Colonic mucosa (tissue), 4 donors: Measurements from ENCODE around the gene RAB15. TPM values are rescaled to one million over a fixed set of nuclear protein-coding genes. Genes with fewer than 3 reads are reported as not detected.
A peak's percentile ranks its signal among the peaks of the same experiment; 100 is the strongest.

Experiments
- DNase-seq: peaks from one replicate; pipeline ENCODE4 v3.0.0-alpha.2; 2020
- H3K27ac ChIP-seq: fragments of 200-600 bp; one replicate; pipeline ENCODE4 v1.8.0; 2021
- H3K27me3 ChIP-seq: fragments of 200-600 bp; one replicate; pipeline ENCODE4 v1.8.0; 2021
- H3K36me3 ChIP-seq: fragments of 200-600 bp; one replicate; pipeline ENCODE4 v1.8.0; 2021
- H3K4me1 ChIP-seq: fragments of 200-600 bp; one replicate; pipeline ENCODE4 v1.8.0; 2021; ENCODE audit warnings: mild to moderate bottlenecking
- H3K4me3 ChIP-seq: fragments of 200-600 bp; one replicate; pipeline ENCODE4 v1.8.0; 2021
- H3K9ac ChIP-seq, 2 donors: one replicate each; pipeline ENCODE4 v1.7.0; 2013; ENCODE audit warnings: control low read depth in 2 of 2, low read depth in 2 of 2, low read length in 2 of 2
- H3K9me3 ChIP-seq: fragments of 200-600 bp; one replicate; pipeline ENCODE4 v1.8.0; 2021
- CTCF ChIP-seq: fragments of 200-600 bp; IDR thresholded peaks from one replicate; pipeline ENCODE4 v1.8.0; 2022; ENCODE audit warnings: antibody characterized with exemption, mild to moderate bottlenecking
- intact Hi-C: fragments of 100-400 bp; cut with DNase I; formaldehyde crosslinking; loops from one replicate; pipeline ENCODE4 v1.14.1; 2022
- total RNA-seq, 2 donors: library from RNA; stranded (reverse); fragmentation: NEBNext Ultra II Directional in 1 of 2; extraction: Animal tissue kit (Norgen Biotek cat#: 25700) in 1 of 2; gene quantifications; one replicate each; pipeline ENCODE4 v1.2.1, GENCODE V29; 2021
- donor health status: healthy.
- donor health status: DM: no; HTN: no; CAD: no.
- donor health status: DM: no; HTN: no; CAD: no.

Gene RAB15
- total RNA-seq, 2 donors from 2014 or later: 33.3 to 43.8 TPM

GRCh38 chr14:64970776-64971477 is 1.2 kb downstream of the RAB15 start:
- intact Hi-C loops: no loop called here
- DNase-seq: peak; percentile 42
- peak overlapping the region; percentile 19 for H3K27ac ChIP-seq

GRCh38 chr14:64970041-64970440 is 2.1 kb downstream of the RAB15 start:
- Histone ChIP-seq H3K9ac (no peak overlapping the region), H3K9me3 (no peaks in the 10 kb centered on the region), H3K27ac (no peak overlapping the region), H3K36me3 (no peaks in the 10 kb centered on the region), H3K4me1 (no peaks in the 10 kb centered on the region), H3K4me3 (no peak overlapping the region), H3K27me3 (no peaks in the 10 kb centered on the region)
- TF ChIP-seq CTCF: no peak
- intact Hi-C loops: no loop called here
- peak; percentile 60 for DNase-seq

More at GRCh38 chr14:64970776-64971477, 1.2 kb downstream of the RAB15 start:
- Histone ChIP-seq H3K27me3 (no peaks in the 10 kb centered on the region), H3K9me3 (no peaks in the 10 kb centered on the region), H3K4me1 (no peaks in the 10 kb centered on the region), H3K36me3 (no peaks in the 10 kb centered on the region), H3K4me3 (peak overlapping the region; percentile 67), H3K9ac (peak overlapping the region; percentile 57 to 72)
- TF ChIP-seq CTCF: no peak

- no peak for TF ChIP-seq CTCF
- no peak for DNase-seq
- intact Hi-C loops: no loop called here
Measured at GRCh38 chr14:64968651-64969050, 3.5 kb downstream of the RAB15 start.

GRCh38 chr14:64968167-64968566 is 4.0 kb downstream of the RAB15 start:
- no peak for DNase-seq
- H3K4me3 ChIP-seq: no peak overlapping the region
- H3K36me3 ChIP-seq: no peaks in the 10 kb centered on the region
- no peaks in the 10 kb centered on the region for H3K27me3 ChIP-seq
- H3K9ac ChIP-seq: no peak overlapping the region
- H3K4me1 ChIP-seq: no peaks in the 10 kb centered on the region
- no peaks in the 10 kb centered on the region for H3K9me3 ChIP-seq
- TF ChIP-seq CTCF: no peak
- no peak overlapping the region for H3K27ac ChIP-seq
- intact Hi-C loops: no loop called here

More at GRCh38 chr14:64968651-64969050, 3.5 kb downstream of the RAB15 start:
- Histone ChIP-seq H3K27me3 (no peaks in the 10 kb centered on the region), H3K4me1 (no peaks in the 10 kb centered on the region), H3K9me3 (no peaks in the 10 kb centered on the region), H3K27ac (no peak overlapping the region), H3K4me3 (no peak overlapping the region), H3K36me3 (no peaks in the 10 kb centered on the region), H3K9ac (no peak overlapping the region)

GRCh38 chr14:64966976-64967375 is 5.2 kb downstream of the RAB15 start:
- Histone ChIP-seq H3K27ac (no peak overlapping the region), H3K9ac (no peak overlapping the region), H3K4me3 (no peak overlapping the region), H3K9me3 (no peaks in the 10 kb centered on the region), H3K4me1 (no peaks in the 10 kb centered on the region), H3K36me3 (no peaks in the 10 kb centered on the region), H3K27me3 (no peaks in the 10 kb centered on the region)
- DNase-seq: no peak
- no peak for TF ChIP-seq CTCF
- intact Hi-C loops: no loop called here
